Endometrial microvascular endothelial cells (primary cell): ENCODE measurements around the gene MBD3L3. TPM values are rescaled to one million over a fixed set of nuclear protein-coding genes. Genes with fewer than 3 reads are reported as not detected.
"Not testable (repeated sequence)": the region's sequence is repeated elsewhere in the genome, so short reads cannot be mapped to it uniquely, and the experiment has no call there.

Experiments
- in situ Hi-C: cut with HindIII; loops from 2 replicates; pipeline ENCODE4 v1.10.0; 2017; ENCODE audit warnings: low sequenced_read_pairs, low pct_unique_long_range_greater_than_20kb; ENCODE audit errors: inconsistent ontology term
- total RNA-seq: library from RNA; depleted of rRNA; stranded (reverse); fragments of >200 nt; gene quantifications from one replicate; pipeline ENCODE4 v1.2.3, GENCODE V29; 2015; ENCODE audit errors: inconsistent ontology term

MBD3L3 gene
- total RNA-seq, 1 donor from 2014 or later, result not detected

DNA sequence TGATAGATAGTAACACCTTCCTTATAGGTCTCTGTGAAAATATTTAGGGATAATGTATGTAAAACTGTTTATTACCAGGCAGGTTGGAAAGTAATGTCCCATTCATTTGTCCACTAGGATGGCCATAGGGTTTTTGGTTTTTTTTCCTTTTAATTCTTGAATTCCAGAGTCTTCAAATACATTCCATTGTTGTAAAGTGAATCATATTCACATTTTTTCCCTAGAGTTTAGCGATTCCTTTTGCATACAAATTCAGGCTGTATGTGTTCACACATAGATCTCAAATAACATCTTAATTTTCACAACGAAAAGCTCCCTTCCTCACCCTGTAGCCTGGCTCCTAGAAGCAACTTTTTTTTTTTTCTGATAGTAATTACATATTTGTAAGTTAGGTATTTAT, 9.2 kb upstream of the MBD3L3 start:
- in situ Hi-C loops, result no loop called here

- in situ Hi-C loops, result not testable (repeated sequence)
Measured at GRCh38 chr19:7067122-7067521, 8.6 kb upstream of the MBD3L3 start.

- in situ Hi-C loops, result no loop called here
Measured at GRCh38 chr19:7063764-7064418, 5.4 kb upstream of the MBD3L3 start.

DNA sequence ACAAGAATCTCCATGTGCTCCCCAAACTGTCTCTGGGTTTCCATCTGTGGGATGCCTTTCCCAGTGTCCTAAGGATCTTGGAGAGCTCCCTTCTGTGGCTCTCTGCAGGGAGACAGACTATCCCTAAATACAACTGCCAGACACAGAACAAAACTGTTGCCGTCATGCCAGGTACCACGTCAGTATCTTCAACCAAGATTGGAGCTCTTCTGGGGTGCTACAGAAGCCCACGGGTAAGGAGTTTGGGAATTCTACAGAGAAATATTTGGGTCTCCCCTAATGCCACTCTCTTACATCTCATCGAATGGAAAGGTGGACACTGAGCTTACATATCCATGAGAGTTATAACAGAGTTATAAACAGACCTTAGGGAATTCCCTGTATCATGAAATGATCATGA, 4.9 kb upstream of the MBD3L3 start:
- in situ Hi-C loops, result no loop called here

DNA sequence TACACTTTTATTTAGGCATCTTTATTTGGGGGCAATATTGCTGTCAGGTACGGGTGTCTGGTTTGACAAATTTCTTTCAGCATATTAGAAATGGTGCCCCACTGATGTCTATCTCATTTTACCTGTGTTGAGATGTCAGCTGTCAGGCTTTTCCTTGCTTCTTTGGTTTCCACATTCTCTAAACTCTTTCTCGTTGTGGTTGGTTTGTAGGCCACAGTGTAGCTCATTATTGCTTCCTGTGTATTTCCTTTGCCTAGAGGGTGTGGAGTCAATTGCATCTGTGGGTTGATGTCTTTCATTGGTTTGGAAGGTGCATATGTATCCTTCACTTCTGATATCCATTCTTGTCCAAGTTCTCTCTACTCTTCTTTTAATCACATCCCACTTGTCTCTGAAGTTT, 1.5 kb upstream of the MBD3L3 start:
- in situ Hi-C loops, result not testable (repeated sequence)

DNA sequence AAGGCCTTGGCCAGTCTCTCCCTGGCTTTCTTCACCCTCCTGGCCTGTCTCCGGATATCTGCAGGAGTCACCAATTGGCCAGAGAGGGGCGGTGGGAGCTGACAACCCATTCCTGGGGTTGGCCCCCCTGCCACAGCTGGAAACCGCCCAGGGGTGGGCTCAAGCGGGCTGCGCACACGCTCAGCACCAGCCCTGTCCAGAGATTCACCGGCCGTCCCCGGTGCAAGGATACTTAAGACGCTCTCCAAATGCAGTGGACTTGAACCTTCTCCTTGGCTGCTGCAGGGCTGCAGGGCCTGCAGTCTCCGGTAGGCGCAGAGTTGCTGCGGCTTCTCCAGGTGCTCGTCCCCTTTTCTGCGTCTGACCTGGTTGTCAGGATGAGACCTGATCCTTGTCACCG, 2.1 kb downstream of the MBD3L3 start:
- in situ Hi-C loops, result not testable (repeated sequence)

DNA sequence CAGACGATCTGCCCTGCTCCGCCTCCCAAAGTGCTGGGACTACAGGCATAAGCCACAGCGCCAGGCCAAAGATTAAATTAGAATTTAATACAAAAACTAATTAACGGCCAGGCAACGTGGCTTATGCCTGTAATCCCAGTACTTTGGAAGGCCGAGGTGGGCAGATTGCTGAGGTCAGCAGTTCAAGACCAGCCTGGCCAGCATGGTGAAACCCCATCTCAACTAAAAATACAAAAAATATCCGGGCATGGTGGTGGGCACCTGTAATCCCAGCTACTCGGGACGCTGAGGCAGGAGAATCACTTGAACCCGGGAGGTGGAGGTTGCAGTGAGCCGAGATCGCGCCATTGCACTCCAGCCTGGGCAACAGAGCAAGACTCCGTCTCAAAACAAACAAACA, 2.8 kb downstream of the MBD3L3 start:
- in situ Hi-C loops, result not testable (repeated sequence)

DNA sequence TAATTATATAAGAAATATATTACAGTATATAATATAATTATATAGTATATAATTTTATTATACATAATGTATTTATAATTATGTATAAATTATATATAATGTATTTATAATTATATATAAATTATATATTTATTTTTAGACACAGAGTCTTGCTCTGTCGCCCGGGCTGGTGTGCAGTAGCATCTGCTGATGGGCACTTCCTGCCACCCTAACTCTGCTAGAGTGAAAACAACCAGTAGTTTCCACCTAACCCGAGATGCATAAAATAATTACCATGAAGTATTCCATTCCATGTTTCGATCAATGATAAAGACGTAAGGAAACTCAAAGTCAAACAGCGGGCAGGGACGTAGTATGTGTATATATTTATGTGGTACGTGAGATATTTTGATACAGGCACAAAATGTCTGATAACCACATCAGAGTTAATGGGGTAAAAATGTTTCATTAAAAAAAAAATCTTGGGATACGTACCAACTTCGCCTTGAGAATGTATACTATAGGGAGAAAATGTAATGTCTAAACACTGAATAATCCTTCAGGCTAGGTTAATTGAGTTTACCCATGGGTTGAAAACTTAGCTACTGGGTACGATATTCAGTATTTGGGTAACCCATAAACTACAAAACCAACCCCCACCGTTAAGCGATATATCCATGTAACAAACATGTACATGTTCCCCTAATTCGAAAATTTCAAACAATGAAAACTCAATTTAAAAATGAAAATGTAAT, 3.7 kb downstream of the MBD3L3 start:
- in situ Hi-C loops, result not testable (repeated sequence)

GRCh38 chr19:7052896-7053295, 5.6 kb downstream of the MBD3L3 start:
- in situ Hi-C loops, result not testable (repeated sequence)

DNA sequence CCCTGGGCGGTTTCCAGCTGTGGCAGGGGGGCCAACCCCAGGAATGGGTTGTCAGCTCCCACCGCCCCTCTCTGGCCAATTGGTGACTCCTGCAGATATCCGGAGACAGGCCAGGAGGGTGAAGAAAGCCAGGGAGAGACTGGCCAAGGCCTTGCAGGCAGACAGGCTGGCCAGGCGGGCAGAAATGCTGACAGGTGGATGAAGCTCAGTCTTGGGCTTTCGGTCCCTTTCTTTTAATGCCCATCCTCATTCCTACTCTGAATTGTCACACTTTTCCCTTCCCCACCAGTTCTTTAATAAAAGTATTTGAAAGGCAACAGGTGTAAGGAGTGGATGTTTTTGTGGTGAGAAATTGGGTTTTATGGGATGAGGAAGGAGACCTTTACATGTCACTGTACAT, 7.1 kb downstream of the MBD3L3 start:
- in situ Hi-C loops, result not testable (repeated sequence)

- in situ Hi-C loops, result not testable (repeated sequence)
Measured at GRCh38 chr19:7049021-7049420, 9.5 kb downstream of the MBD3L3 start, which contains the start of gene MBD3L2. Gene MBD3L2, plus strand, starts transcription at chr19:7049321. Its CDS starts 53 bp downstream, at chr19:7049374.

DNA sequence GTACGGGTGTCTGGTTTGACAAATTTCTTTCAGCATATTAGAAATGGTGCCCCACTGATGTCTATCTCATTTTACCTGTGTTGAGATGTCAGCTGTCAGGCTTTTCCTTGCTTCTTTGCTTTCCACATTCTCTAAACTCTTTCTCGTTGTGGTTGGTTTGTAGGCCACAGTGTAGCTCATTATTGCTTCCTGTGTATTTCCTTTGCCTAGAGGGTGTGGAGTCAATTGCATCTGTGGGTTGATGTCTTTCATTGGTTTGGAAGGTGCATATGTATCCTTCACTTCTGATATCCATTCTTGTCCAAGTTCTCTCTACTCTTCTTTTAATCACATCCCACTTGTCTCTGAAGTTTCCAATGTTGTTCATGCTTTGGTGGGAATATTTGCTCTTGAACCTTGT, 16.9 kb downstream of the MBD3L3 start:
- in situ Hi-C loops, result not testable (repeated sequence)

GRCh38 chr19:7040079-7040478, 18.4 kb downstream of the MBD3L3 start, which contains the start of gene MBD3L4:
Gene MBD3L4, minus strand, starts transcription at chr19:7040179. Its CDS starts 35 bp downstream, at chr19:7040144.
- in situ Hi-C loops, result not testable (repeated sequence)

- in situ Hi-C loops, result not testable (repeated sequence)
Measured at GRCh38 chr19:7030278-7030677, 28.2 kb downstream of the MBD3L3 start, which contains the start of gene MBD3L5. Gene MBD3L5, plus strand, starts transcription at chr19:7030578. Its CDS starts 34 bp downstream, at chr19:7030612.

- in situ Hi-C loops, result not testable (repeated sequence)
Measured at GRCh38 chr19:7028790-7029189, 29.7 kb downstream of the MBD3L3 start.

DNA sequence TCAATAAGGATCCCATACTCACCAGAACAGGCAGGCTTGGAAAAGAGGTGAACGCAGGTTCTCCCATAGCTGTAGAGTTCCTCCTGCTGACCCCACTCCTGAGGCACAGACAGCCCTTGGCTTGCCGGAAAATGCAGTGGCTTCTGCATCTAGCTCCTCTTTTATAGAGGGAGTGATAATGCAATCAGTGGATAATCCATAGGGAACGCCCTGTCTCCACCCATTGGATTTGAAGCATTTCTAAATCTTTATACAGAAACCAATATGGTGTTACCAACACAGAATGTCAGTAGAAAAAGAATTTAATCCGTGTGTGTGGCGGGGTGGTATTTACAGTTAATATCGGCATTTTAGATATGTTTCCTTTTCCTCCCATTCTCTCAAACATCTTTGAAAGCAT, 37.1 kb downstream of the MBD3L3 start, which contains the start of gene MBD3L2B:
TSS of gene MBD3L2B (minus strand) at position 101 of the 400 bp plus-strand sequence. CDS start at position 67, 34 bp downstream.
- in situ Hi-C loops, result not testable (repeated sequence)

GRCh38 chr19:7018828-7019227, 39.6 kb downstream of the MBD3L3 start:
- in situ Hi-C loops, result no loop called here

- in situ Hi-C loops, result no loop called here
Measured at GRCh38 chr19:7013678-7014077, 44.8 kb downstream of the MBD3L3 start.

- in situ Hi-C loops, result no loop called here
Measured at GRCh38 chr19:7010722-7011593, 47.5 kb downstream of the MBD3L3 start.
